NCI-H510A treated with DMSO at 0.1 percent for 48 hours (cell line): ENCODE data around the gene PDCL3.

Experiments used
- DNase-seq: peaks from one replicate; lab custom pipeline; 2025; lab: John Stamatoyannopoulos, UW

Gene PDCL3

DNA sequence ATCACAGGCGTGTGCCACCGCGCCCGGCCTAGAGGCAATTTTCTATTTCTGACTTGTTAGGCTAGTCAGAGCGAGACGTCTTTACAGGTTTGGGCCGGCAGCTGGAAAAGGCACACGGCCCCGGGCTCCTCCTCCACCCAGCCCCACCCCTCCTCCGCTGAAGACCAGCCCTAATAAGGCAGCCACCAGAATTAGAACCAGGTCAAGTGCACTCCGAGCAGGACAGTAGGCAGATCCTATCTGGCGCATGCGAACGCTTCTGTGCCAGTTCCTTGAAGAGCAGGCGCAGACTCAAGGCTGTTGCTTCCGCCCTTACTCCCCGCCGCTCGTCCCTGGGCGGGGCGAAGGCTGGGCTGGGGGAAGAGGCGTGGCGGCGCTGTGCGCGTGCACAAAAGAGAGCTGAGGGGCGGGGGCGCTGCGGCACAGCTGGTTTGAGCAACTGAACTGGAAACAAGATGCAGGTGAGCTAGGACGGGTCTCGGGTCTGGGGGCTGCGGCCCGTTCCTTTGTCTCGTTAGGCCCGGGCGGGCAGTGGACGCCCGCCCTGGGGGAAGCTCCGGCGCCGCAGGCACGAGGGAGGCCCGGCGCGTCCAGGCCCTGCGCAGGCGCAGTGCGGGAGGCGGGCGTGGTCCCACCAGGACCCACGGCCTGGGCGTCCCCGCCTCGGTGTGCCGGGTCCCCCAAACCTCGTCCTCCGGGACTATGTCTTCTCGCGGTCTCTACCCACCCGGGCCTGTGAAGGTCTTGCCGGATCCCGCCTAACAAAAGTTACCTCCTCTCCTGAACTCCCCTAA lies at the start of gene PDCL3:
Gene PDCL3 (plus strand): TSS at position 381 of the 794 bp plus-strand sequence. CDS start 75 bp downstream, at position 456.
- peak; percentile 97 for DNase-seq

DNA sequence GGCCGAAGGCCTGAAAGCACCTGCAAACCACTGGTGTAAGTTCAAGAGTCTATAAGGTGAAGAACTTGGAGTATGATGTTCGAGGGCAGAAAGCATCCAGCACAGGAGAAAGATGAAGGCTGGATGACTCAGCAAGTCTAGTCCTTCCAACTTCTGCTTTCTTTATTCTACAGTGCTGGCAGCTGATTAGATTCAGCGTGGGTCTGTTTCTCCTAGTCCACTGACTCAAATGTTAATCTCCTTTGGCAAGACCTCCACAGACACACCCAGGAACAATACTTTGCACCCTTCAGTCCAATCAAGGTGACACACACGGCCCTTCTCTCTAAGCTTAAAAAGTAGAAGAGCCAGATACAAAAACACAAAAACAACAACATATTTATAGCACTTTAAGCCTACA lies 49.1 kb upstream of the PDCL3 start:
- no peak for DNase-seq

- DNase-seq: no peak
Observed at GRCh38 chr2:100517556-100517955, 45.2 kb upstream of the PDCL3 start.

DNA sequence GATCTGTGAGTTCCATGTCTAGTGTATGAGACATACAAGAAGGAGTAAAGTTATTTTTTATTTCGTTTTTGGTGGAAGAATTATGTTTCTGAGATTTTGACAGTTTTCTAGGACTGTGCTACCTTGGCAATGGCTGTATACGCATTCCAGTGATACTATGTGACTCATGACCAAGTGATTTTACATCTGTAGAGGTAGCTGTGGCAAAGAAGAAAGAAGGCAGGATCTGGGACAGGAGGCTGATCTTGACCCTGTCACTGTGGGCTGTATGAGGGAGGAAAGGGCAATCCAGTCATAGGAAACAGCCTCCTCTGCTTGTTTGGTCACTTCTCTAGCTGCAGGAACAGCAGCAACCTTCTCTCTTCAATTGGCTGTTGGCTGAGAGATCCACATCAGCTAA lies 44.0 kb upstream of the PDCL3 start:
- DNase-seq: no peak

- DNase-seq: no peak
Observed at GRCh38 chr2:100520224-100520623, 42.6 kb upstream of the PDCL3 start.

- no peak for DNase-seq
Observed at GRCh38 chr2:100522430-100522829, 40.4 kb upstream of the PDCL3 start.

GRCh38 chr2:100524331-100524730 lies 38.5 kb upstream of the PDCL3 start:
- DNase-seq: no peak

GRCh38 chr2:100526868-100527267 lies 35.9 kb upstream of the PDCL3 start:
- DNase-seq: no peak

DNA sequence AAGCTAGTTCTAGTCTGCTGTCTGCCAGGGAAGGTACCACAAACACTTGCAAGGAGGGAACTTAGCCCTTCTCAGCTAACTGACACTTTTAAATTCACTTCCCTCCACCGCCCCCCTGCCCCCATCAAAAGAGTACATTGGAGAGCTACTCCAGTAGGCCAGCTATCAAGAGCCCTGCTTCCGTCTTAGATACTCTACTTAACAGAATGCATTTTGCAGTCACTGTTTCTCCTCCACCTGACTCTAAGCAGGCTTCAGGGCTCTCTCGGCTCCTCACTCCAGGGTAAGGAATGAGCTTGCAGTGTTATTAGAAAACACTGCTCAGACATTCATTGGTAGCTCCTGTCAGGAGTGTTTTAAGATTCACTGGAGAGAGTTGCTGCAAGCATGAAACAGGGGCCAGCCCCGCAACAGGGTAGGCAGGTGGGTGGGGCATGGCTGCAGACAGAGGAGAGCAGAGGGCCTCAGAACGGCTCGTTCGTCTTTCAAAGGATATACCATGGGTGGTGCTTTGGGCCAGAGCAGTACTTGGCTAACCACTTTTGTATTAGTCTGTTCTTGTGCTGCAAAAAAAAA lies 35.3 kb upstream of the PDCL3 start:
- DNase-seq: no peak

- DNase-seq: no peak
Observed at GRCh38 chr2:100529176-100529575, 33.6 kb upstream of the PDCL3 start.

DNA sequence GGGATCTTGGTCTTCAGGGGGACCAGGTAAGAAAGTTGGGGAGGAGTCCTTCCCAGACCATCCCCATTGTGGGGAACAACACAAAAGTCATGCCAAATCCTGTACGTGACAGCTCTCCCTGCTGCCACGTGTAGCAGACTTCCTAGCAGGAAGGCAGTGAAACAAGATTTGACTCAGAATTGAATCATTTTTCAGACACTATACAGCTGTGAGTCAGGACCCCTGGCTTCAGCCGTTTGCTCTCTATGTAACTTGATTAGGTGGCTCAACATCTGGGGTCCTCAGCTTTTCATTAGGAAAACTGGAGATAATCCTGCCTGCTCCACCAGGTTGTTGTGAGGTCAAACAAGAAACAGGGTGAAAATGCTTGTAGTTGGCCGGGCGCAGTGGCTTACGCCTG lies 32.9 kb upstream of the PDCL3 start:
- no peak for DNase-seq

- DNase-seq: no peak
Observed at GRCh38 chr2:100535855-100536254, 26.9 kb upstream of the PDCL3 start.

GRCh38 chr2:100537918-100538317 lies 24.9 kb upstream of the PDCL3 start:
- no peak for DNase-seq

GRCh38 chr2:100539221-100539620 lies 23.6 kb upstream of the PDCL3 start:
- no peak for DNase-seq

DNA sequence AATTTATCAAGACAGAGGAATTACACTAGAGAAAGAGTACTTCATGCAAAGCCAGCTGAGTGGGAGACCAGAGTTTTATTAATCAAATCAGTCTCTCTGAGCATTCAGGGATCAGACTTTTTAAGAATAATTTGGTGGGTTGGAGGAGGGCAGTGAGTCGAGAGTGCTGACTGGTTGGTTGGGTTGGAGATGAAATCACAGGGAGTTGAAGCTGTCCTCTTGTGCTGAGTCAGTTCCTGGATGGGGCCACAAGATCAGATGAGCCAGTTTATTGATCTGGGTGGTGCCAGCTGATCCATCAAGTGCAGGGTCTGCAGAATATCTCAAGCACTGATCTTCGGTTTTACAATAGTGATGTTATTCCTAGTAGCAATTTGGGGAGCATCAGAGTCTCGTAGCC lies 21.4 kb upstream of the PDCL3 start:
- DNase-seq: no peak

DNA sequence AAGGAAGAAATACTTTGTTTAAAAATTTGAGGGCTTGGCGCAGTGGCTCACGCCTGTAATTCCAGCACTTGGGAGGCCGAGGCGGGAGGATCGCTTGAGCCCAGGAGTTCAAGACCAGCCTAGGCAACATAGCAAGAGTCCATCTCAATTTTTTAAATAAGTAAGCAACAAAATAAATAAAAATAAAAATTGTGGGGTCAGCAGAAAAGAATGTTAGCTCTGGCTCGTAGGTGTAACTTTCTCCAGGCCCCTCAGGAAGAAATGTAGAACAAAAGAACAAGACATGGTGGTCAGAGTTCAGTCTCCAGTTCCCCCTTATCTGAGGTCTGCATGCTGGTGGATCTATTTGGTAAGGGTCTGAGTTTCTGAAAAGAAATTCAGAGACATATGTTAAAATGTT lies 20.4 kb upstream of the PDCL3 start:
- no peak for DNase-seq

- no peak for DNase-seq
Observed at GRCh38 chr2:100544911-100545596, 17.7 kb upstream of the PDCL3 start.

GRCh38 chr2:100546469-100546868 lies 16.3 kb upstream of the PDCL3 start:
- DNase-seq: no peak

- DNase-seq: no peak
Observed at GRCh38 chr2:100548771-100549170, 14.0 kb upstream of the PDCL3 start.

- no peak for DNase-seq
Observed at GRCh38 chr2:100551303-100551702, 11.5 kb upstream of the PDCL3 start.

- no peak for DNase-seq
Observed at GRCh38 chr2:100554798-100555407, 7.9 kb upstream of the PDCL3 start.

GRCh38 chr2:100556746-100557145 lies 6.0 kb upstream of the PDCL3 start:
- no peak for DNase-seq
